Measurements from ENCODE around the gene COL4A2.

GRCh38 chr13:110282316-110282841 is 24.7 kb upstream of the COL4A2 start:
- TF ChIP-seq ZFX (IDR thresholded peaks at IDR 0.05) (no peak), CTCF (IDR thresholded peaks at IDR 0.05 in 2 of 3, conservative IDR thresholded peaks at IDR 0.05 in 1 of 3; ENCODE audit: borderline replicate concordance in 1 of 3, insufficient read depth in 1 of 3, low read depth in 2 of 3, low read length in 2 of 3) (no peak)
